ENCODE data around the gene SNPH. TPM values are rescaled to one million over a fixed set of nuclear protein-coding genes. Genes with fewer than 3 reads are reported as not detected.

The SNPH gene
- total RNA-seq, 4 donors from 2014 or later = 1.5 to 2.0 (median 1.7) TPM

DNA sequence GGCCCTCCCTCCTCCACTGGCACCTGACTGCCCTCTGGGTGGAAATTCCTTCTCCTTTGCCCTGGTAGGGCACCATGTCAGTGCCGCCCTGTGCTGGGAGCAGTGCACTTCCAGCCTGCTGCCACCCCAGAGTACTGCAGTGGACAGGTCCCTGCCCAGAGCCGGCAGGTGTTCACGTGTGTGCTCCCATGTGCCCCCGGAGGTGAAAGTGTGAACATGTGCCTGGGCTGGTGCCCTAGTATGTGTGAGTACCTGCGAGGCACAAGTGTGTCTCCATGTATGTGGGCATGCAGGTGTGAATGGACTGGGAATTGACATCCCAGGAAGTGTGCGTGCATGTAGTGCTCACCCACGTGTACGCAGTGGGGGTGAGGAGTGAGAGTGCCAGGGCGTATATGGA lies 33.4 kb downstream of the SNPH start:
- TF ChIP-seq, protein P1, sequence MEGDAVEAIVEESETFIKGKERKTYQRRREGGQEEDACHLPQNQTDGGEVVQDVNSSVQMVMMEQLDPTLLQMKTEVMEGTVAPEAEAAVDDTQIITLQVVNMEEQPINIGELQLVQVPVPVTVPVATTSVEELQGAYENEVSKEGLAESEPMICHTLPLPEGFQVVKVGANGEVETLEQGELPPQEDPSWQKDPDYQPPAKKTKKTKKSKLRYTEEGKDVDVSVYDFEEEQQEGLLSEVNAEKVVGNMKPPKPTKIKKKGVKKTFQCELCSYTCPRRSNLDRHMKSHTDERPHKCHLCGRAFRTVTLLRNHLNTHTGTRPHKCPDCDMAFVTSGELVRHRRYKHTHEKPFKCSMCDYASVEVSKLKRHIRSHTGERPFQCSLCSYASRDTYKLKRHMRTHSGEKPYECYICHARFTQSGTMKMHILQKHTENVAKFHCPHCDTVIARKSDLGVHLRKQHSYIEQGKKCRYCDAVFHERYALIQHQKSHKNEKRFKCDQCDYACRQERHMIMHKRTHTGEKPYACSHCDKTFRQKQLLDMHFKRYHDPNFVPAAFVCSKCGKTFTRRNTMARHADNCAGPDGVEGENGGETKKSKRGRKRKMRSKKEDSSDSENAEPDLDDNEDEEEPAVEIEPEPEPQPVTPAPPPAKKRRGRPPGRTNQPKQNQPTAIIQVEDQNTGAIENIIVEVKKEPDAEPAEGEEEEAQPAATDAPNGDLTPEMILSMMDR (IDR thresholded peaks at IDR 0.05; ENCODE audit: low read depth) = no peak

DNA sequence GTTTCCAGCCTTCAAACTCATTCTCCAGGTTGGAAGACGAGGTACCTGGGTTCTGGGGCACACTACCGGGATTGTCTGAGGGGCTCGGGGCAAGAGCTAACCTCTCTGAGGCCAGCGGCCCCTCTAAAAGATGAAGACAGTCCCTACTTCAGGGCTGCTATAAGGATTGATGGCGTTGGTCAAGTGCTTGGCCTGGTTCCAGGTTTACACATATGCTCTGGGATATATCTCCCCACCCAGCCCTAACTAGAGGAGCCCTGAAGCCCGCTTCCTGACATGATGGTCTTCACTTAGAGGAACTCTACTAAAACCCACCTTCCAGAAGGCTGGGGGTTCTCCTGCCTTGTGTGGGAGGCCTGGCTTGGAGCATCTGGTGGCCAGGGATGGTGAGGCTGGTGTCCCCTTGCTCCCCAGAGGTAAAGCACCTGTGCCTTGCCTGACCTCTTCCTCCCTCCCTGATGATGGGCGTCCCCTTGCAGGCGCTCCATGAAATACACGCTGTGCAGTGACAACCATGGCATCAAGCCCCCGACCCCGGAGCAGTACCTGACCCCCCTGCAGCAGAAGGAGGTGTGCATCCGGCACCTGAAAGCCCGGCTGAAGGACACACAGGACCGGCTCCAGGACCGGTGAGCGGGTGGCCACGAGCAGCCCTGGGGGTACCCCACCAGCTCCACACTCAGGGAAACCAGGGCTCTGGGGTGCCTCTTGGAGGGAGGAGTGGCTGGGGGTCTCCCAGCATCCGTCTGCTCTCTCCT lies 34.2 kb downstream of the SNPH start:
- TF ChIP-seq, protein P1 (IDR thresholded peaks at IDR 0.05; ENCODE audit: low read depth) = no peak

DNA sequence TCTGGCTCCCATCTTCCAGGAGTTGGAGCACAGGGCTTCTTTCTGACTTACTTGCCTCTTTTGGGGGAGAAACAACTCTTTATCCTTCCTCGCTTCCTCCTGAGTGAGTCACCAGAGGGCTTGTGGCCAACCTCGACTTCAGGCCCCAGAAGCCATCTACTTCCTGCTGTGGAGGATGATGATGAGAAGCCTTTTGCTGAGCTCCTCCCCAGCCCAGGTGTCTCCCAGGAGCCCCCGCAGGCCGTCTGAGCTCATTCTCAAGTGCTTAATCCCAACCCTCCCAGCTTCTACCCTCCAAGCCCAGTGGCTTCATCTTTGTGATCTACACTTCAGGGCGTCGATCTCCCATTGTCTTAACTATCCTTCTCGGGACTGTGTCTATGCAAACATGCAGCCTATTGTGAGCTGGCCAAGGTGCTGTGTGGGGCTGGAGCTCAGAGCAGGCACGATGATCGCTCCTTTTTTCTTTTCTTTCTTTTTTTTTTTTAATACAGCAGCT lies 35.0 kb downstream of the SNPH start:
- TF ChIP-seq, protein P1 (IDR thresholded peaks at IDR 0.05; ENCODE audit: low read depth) = no peak

DNA sequence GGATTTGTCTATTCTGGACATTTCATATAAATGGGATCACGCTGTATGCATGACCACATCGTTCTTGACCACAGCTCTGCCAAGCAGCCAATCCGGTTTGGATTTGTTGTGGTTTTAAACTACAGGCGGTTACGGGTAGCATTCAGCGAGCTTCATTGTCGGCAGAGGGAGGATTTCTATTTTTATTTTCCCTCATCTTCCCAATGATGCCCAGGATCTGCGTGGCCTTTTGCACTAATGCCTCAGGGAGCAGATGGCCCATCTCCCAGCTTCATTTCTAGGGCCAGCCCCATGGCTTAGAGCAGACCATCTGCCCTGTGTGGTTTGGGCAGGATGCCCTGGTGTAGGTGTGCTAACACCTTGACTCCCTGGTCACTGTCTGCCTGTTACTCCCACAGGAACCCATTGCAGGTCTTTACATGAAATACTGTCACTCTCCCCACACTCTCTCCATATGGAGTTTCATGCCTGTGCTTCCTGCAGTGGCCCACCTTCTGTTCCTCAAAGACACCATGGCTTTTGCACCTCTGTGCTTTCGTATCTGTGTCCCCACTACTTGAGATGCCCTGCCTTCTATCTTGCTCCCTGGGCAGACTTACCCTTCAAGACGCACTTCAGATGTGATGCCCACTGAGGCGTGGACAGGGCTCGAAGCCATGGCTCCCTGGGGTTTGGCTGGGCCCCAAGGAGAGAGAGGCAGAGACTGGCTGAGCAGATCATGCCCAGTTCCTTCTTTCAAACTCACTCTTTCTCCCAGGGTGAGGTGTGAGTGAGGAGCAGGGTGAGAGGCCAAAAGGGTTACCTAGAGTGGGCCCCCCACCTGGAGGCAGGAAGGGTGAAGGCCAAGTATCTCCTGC lies 36.8 kb downstream of the SNPH start:
- TF ChIP-seq, protein P1 (IDR thresholded peaks at IDR 0.05; ENCODE audit: low read depth) = no peak

DNA sequence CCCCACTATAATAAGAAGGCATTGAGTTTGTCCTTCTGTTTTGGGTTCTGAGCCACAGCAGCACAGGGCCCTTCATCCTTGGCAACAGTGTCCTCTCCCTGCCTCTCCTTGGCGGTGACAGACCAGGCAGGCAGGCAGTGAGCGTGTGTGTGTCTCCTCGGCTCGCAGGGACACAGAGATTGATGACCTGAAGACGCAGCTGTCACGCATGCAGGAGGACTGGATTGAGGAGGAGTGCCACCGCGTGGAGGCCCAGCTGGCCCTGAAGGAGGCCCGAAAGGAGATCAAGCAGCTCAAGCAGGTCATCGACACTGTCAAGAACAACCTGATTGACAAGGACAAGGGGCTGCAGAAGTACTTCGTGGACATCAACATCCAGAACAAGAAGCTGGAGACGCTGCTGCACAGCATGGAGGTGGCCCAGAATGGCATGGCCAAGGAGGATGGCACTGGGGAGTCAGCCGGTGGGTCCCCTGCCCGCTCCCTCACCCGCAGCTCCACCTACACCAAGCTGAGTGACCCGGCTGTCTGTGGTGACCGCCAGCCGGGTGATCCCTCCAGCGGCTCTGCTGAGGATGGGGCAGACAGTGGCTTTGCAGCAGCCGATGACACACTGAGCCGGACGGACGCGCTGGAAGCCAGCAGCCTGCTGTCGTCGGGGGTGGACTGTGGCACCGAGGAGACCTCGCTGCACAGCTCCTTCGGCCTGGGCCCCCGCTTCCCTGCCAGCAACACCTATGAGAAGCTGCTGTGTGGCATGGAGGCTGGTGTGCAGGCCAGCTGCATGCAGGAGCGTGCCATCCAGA lies 38.8 kb downstream of the SNPH start:
- TF ChIP-seq, protein P1 (IDR thresholded peaks at IDR 0.05; ENCODE audit: low read depth) = no peak

DNA sequence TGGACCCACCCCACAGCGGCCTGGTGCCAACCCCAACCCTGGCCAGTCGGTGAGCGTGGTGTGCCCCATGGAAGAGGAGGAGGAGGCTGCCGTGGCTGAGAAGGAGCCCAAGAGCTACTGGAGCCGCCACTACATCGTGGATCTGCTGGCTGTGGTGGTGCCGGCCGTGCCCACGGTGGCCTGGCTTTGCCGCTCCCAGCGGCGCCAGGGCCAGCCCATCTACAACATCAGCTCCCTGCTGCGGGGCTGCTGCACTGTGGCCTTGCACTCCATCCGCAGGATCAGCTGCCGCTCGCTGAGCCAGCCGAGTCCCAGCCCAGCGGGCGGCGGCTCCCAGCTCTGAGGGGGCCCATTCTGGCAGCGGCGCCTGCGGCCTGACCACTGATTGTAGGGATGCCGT lies 39.6 kb downstream of the SNPH start:
- TF ChIP-seq, protein P1 (IDR thresholded peaks at IDR 0.05; ENCODE audit: low read depth) = no peak

All from subcutaneous adipose tissue (tissue), 4 donors.